Calu3 (cell line): ENCODE results near the gene PLXNA4. TPM values are rescaled to one million over a fixed set of nuclear protein-coding genes. Genes with fewer than 3 reads are reported as not detected.

Experiments
- BruUV-seq: library from RNA; stranded (reverse); fragments of 400-500 nt; replicated peaks from 2 replicates; lab custom pipeline; 2021; lab: Mats Ljungman, UMichigan
- CTCF ChIA-PET: fragments of 300-600 bp; sonication (Branson Sonifier 250); formaldehyde crosslinking; loops from one replicate; lab custom pipeline; 2022; ENCODE audit warnings: antibody characterized with exemption; lab: Charles Lee
- DNase-seq: peaks from one replicate; pipeline ENCODE4 v3.0.0; 2022
- H3K27ac Mint-ChIP-seq: one replicate; pipeline ENCODE4 v1.8.0; 2022; ENCODE audit warnings: mixed read lengths; ENCODE audit not compliant: unreplicated experiment
- H3K27me3 Mint-ChIP-seq: one replicate; pipeline ENCODE4 v1.8.0; 2022; ENCODE audit warnings: mixed read lengths; ENCODE audit not compliant: unreplicated experiment
- H3K36me3 Mint-ChIP-seq: one replicate; pipeline ENCODE4 v1.8.0; 2022; ENCODE audit warnings: mild to moderate bottlenecking, moderate library complexity, mixed read lengths; ENCODE audit not compliant: insufficient read depth, unreplicated experiment
- H3K4me1 Mint-ChIP-seq: one replicate; pipeline ENCODE4 v1.8.0; 2022; ENCODE audit warnings: mild to moderate bottlenecking, low read depth, mixed read lengths; ENCODE audit not compliant: unreplicated experiment
- H3K4me3 Mint-ChIP-seq: one replicate; pipeline ENCODE4 v1.8.0; 2022; ENCODE audit warnings: mild to moderate bottlenecking, low read depth, moderate library complexity, mixed read lengths; ENCODE audit not compliant: unreplicated experiment
- H3K9me3 Mint-ChIP-seq: one replicate; pipeline ENCODE4 v1.8.0; 2022; ENCODE audit warnings: low read depth, mixed read lengths; ENCODE audit not compliant: unreplicated experiment
- intact Hi-C: fragments of 100-400 bp; cut with micrococcal nuclease; formaldehyde crosslinking; loops from one replicate; pipeline ENCODE4 v1.10.0; 2022; ENCODE audit not compliant: unreplicated experiment
- total RNA-seq: library from RNA; stranded (reverse); gene quantifications from 2 replicates; pipeline ENCODE4 v1.2.3, GENCODE V29; 2022
- TF ChIP-seq, protein P1 (sequence below): fragments of 200-600 bp; IDR thresholded peaks from one replicate; pipeline ENCODE4 v1.8.0; 2022; ENCODE audit warnings: antibody characterized with exemption; ENCODE audit not compliant: unreplicated experiment

Gene PLXNA4
- total RNA-seq, 1 experiment from 2014 or later = not detected

DNA sequence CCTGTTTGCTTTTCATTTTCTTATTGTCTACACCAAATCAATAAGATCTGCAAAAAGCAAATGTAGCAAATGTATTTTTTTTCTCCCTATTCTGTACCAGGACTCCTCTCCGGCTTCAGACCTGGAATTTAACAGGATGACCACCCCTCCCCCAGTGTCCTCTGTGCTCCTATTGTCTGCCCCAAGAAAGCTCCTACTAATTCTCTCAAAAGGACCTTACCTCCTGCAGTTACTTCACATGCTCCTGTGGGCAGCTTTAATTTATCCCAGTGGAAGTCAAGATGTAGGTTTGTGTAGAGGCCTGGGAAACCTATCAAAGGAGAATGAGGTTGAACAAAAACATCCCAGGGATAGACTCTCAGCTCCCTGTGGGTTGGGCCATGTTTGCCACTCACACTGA, 31.3 kb downstream of the PLXNA4 start:
- DNase-seq = no peak
- intact Hi-C loops = no loop called here
- TF ChIP-seq, protein P1, sequence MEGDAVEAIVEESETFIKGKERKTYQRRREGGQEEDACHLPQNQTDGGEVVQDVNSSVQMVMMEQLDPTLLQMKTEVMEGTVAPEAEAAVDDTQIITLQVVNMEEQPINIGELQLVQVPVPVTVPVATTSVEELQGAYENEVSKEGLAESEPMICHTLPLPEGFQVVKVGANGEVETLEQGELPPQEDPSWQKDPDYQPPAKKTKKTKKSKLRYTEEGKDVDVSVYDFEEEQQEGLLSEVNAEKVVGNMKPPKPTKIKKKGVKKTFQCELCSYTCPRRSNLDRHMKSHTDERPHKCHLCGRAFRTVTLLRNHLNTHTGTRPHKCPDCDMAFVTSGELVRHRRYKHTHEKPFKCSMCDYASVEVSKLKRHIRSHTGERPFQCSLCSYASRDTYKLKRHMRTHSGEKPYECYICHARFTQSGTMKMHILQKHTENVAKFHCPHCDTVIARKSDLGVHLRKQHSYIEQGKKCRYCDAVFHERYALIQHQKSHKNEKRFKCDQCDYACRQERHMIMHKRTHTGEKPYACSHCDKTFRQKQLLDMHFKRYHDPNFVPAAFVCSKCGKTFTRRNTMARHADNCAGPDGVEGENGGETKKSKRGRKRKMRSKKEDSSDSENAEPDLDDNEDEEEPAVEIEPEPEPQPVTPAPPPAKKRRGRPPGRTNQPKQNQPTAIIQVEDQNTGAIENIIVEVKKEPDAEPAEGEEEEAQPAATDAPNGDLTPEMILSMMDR = no peak
- no peaks in the 10 kb centered on the region for H3K4me1 Mint-ChIP-seq
- H3K27me3 Mint-ChIP-seq = peaks cover 60% of the 10 kb centered on the region
- H3K9me3 Mint-ChIP-seq = peaks cover 2% of the 10 kb centered on the region
- no peaks in the 10 kb centered on the region for H3K36me3 Mint-ChIP-seq
- CTCF ChIA-PET = no interaction called here
- BruUV-seq = no TSS peak
- H3K27ac Mint-ChIP-seq = no peak overlapping the region
- no peak overlapping the region for H3K4me3 Mint-ChIP-seq

DNA sequence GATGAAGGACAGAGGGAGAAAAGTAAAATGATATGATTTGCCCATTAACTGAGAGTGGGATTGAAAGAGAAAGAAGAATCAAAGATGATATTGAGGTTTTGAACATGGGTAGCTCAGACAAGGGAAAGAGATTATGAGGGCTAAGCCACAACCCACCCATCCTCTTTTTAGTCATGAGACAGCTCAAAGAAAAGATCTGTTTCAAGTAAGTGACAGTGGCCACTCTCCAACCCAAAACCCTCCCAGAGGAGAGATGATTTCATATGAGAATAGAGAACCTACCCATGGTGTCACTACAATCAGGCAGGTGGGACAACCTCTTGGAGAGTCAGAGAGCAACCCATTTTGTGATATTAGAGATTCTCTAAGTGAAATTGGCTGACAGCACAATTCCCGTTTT, 32.2 kb downstream of the PLXNA4 start:
- TF ChIP-seq, protein P1 = no peak
- intact Hi-C loops = no loop called here
- Mint-ChIP-seq H3K27me3 (peaks cover 60% of the 10 kb centered on the region), H3K4me3 (no peak overlapping the region), H3K4me1 (no peaks in the 10 kb centered on the region), H3K27ac (no peak overlapping the region), H3K9me3 (no peaks in the 10 kb centered on the region), H3K36me3 (no peaks in the 10 kb centered on the region)
- CTCF ChIA-PET = no interaction called here
- BruUV-seq = no TSS peak
- no peak for DNase-seq

- TF ChIP-seq, protein P1 = no peak
- no TSS peak for BruUV-seq
- no peaks in the 10 kb centered on the region for H3K9me3 Mint-ChIP-seq
- CTCF ChIA-PET = no interaction called here
- no peak for DNase-seq
- peaks cover 60% of the 10 kb centered on the region for H3K27me3 Mint-ChIP-seq
- intact Hi-C loops = no loop called here
- H3K4me1 Mint-ChIP-seq = no peaks in the 10 kb centered on the region
- no peak overlapping the region for H3K27ac Mint-ChIP-seq
- no peaks in the 10 kb centered on the region for H3K36me3 Mint-ChIP-seq
- H3K4me3 Mint-ChIP-seq = no peak overlapping the region
These were observed 33.4 kb downstream of the PLXNA4 start for GRCh38 chr7:132542895-132543294.

GRCh38 chr7:132541656-132542055, 34.6 kb downstream of the PLXNA4 start:
- Mint-ChIP-seq H3K4me1 (no peaks in the 10 kb centered on the region), H3K4me3 (no peak overlapping the region), H3K27ac (no peak overlapping the region), H3K27me3 (peaks cover 61% of the 10 kb centered on the region), H3K36me3 (no peaks in the 10 kb centered on the region), H3K9me3 (no peaks in the 10 kb centered on the region)
- no peak for DNase-seq
- BruUV-seq = no TSS peak
- TF ChIP-seq, protein P1 = no peak
- CTCF ChIA-PET = no interaction called here
- intact Hi-C loops = no loop called here
